ENCODE data around the gene PCDHB9.
"Not testable (repeated sequence)": the region's sequence is repeated elsewhere in the genome, so short reads cannot be mapped to it uniquely, and the experiment has no call there.

Gene PCDHB9

GRCh38 chr5:141180313-141180712 is 6.6 kb upstream of the PCDHB9 start:
- no peak for TF ChIP-seq CTCF (IDR thresholded peaks at IDR 0.05; ENCODE audit: insufficient read depth, low read length, poor library complexity, severe bottlenecking)
- Histone ChIP-seq H3K36me3 (ENCODE audit: control insufficient read depth, insufficient read depth, low read length) (no peaks in the 10 kb centered on the region), H3K27me3 (replicated peaks; ENCODE audit: control insufficient read depth, insufficient read depth, low read length) (no peaks in the 10 kb centered on the region), H3K4me3 (replicated peaks; ENCODE audit: low read depth, low read length) (no peak overlapping the region)
- DNase-seq (ENCODE audit: extremely low read depth, insufficient read length): no peak

GRCh38 chr5:141182248-141182647 is 4.7 kb upstream of the PCDHB9 start, which contains the start of gene PCDHB16:
Gene PCDHB16, plus strand, starts transcription at chr5:141182387. Its CDS starts 173 bp downstream, at chr5:141182560.
- no peak for DNase-seq (ENCODE audit: extremely low read depth, insufficient read length)
- no peaks in the 10 kb centered on the region for H3K36me3 ChIP-seq (ENCODE audit: control insufficient read depth, insufficient read depth, low read length)
- no peak for TF ChIP-seq CTCF (IDR thresholded peaks at IDR 0.05; ENCODE audit: insufficient read depth, low read length, poor library complexity, severe bottlenecking)
- H3K4me3 ChIP-seq (replicated peaks; ENCODE audit: low read depth, low read length): no peak within 1 kb of the TSS
- no peaks in the 10 kb centered on the region for H3K27me3 ChIP-seq (replicated peaks; ENCODE audit: control insufficient read depth, insufficient read depth, low read length)

- not testable (repeated sequence) for DNase-seq (ENCODE audit: extremely low read depth, insufficient read length); H3K27me3 ChIP-seq (replicated peaks; ENCODE audit: control insufficient read depth, insufficient read depth, low read length); H3K4me3 ChIP-seq (replicated peaks; ENCODE audit: low read depth, low read length); H3K36me3 ChIP-seq (ENCODE audit: control insufficient read depth, insufficient read depth, low read length)
Observed at GRCh38 chr5:141184117-141184855, 2.7 kb upstream of the PCDHB9 start.

- not testable (repeated sequence) for H3K4me3 ChIP-seq (replicated peaks; ENCODE audit: low read depth, low read length); H3K36me3 ChIP-seq (ENCODE audit: control insufficient read depth, insufficient read depth, low read length); DNase-seq (ENCODE audit: extremely low read depth, insufficient read length); H3K27me3 ChIP-seq (replicated peaks; ENCODE audit: control insufficient read depth, insufficient read depth, low read length)
Observed at GRCh38 chr5:141188682-141189081, 1.7 kb downstream of the PCDHB9 start.

- H3K27me3 ChIP-seq (replicated peaks; ENCODE audit: control insufficient read depth, insufficient read depth, low read length); DNase-seq (ENCODE audit: extremely low read depth, insufficient read length); H3K4me3 ChIP-seq (replicated peaks; ENCODE audit: low read depth, low read length); H3K36me3 ChIP-seq (ENCODE audit: control insufficient read depth, insufficient read depth, low read length): not testable (repeated sequence)
Observed at GRCh38 chr5:141189131-141189530, 2.2 kb downstream of the PCDHB9 start.

- Histone ChIP-seq H3K36me3 (ENCODE audit: control insufficient read depth, insufficient read depth, low read length) (no peaks in the 10 kb centered on the region), H3K27me3 (replicated peaks; ENCODE audit: control insufficient read depth, insufficient read depth, low read length) (no peaks in the 10 kb centered on the region), H3K4me3 (replicated peaks; ENCODE audit: low read depth, low read length) (no peak within 1 kb of the TSS)
- DNase-seq (ENCODE audit: extremely low read depth, insufficient read length): no peak
- peak; percentile 31 for TF ChIP-seq CTCF (IDR thresholded peaks at IDR 0.05; ENCODE audit: insufficient read depth, low read length, poor library complexity, severe bottlenecking)
Observed at GRCh38 chr5:141192110-141192725, 5.3 kb downstream of the PCDHB9 start, which contains the start of gene PCDHB10. Gene PCDHB10, plus strand, starts transcription at chr5:141192353. Its CDS starts 200 bp downstream, at chr5:141192553.

- DNase-seq (ENCODE audit: extremely low read depth, insufficient read length); H3K36me3 ChIP-seq (ENCODE audit: control insufficient read depth, insufficient read depth, low read length); H3K27me3 ChIP-seq (replicated peaks; ENCODE audit: control insufficient read depth, insufficient read depth, low read length); H3K4me3 ChIP-seq (replicated peaks; ENCODE audit: low read depth, low read length): not testable (repeated sequence)
Observed at GRCh38 chr5:141194332-141194731, 7.4 kb downstream of the PCDHB9 start.
